ENCODE results near the gene TBCB. TPM values are rescaled to one million over a fixed set of nuclear protein-coding genes. Genes with fewer than 3 reads are reported as not detected.

Gene TBCB
- total and polyA plus RNA-seq, 2 of the 4 experiments (the other 2 are of a cell fraction), result 182 to 269 TPM

DNA sequence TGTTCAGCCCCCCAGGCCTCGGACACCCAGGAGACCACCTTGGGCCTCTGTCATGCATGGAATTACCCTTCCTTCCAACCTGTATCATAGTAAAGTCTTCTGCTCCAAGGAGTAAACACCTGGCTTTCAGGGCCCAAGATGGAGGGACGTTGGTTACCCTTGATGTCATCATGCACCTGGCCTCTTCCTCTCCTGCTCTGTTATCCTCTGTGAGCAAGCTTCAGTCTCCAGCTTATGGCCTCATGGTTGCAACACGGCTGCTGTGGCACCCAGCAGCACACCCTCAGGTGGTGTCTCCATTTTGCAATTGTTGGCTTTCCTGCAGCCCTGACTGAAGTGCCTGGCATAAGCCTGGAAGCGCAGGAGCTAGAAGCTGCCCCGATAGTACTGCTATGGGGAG, 8.3 kb upstream of the TBCB start:
- Histone ChIP-seq H2AFZ (replicated peaks; ENCODE audit: low read length, poor library complexity) (no peak overlapping the region), H3K14ac (replicated peaks; ENCODE audit: low read depth, low read length) (no peak overlapping the region), H3K4me1 (ENCODE audit: control insufficient read depth, insufficient read depth, low read length) (no peaks in the 10 kb centered on the region), H2AK5ac (ENCODE audit: low read depth, low read length) (no peak overlapping the region), H3K36me3 (ENCODE audit: control insufficient read depth, insufficient read depth, low read length) (peaks cover 11% of the 10 kb centered on the region), H3K56ac (ENCODE audit: extremely low read depth, insufficient read depth, low read length) (no peak overlapping the region), H2BK20ac (ENCODE audit: low read depth, low read length) (no peak overlapping the region), H4K5ac (ENCODE audit: low read depth, low read length) (no peak overlapping the region), H3K9me3 (ENCODE audit: control insufficient read depth, insufficient read depth, low read length) (no peaks in the 10 kb centered on the region), H3K4me2 (ENCODE audit: low read depth, low read length) (no peak overlapping the region), H3K27me3 (ENCODE audit: control insufficient read depth, insufficient read depth, low read length) (no peaks in the 10 kb centered on the region), H2BK120ac (ENCODE audit: low read depth, low read length) (no peak overlapping the region), H3K18ac (ENCODE audit: low read depth, low read length) (no peak overlapping the region), H4K20me1 (ENCODE audit: insufficient read depth, low read length) (no peaks in the 10 kb centered on the region), H3K79me1 (ENCODE audit: low read depth in 1 of 2, low read length in 2 of 2) (peaks cover 0 to 3% of the 10 kb centered on the region in 2 experiments; a peak in 1 of 4 replicates), H2BK5ac (ENCODE audit: low read depth, low read length, poor library complexity, severe bottlenecking) (no peak overlapping the region), H3K4ac (ENCODE audit: low read depth, low read length) (no peak overlapping the region), H3K9ac (ENCODE audit: low read depth, low read length) (no peak overlapping the region), H3K4me3 (ENCODE audit: insufficient read depth, low read depth, low read length) (no peak overlapping the region), H2AK9ac (replicated peaks; ENCODE audit: low read depth, low read length, poor library complexity) (no peak overlapping the region), H3K27ac (ENCODE audit: insufficient read depth, low read length) (no peak overlapping the region), H2BK15ac (ENCODE audit: low read depth, low read length) (no peak overlapping the region), H4K8ac (ENCODE audit: low read depth in 2 of 2, low read length in 2 of 2) (no peak overlapping the region), H3K9me1 (ENCODE audit: insufficient read depth, low read length) (no peaks in the 10 kb centered on the region), H3K23ac (ENCODE audit: low read depth, low read length) (no peak overlapping the region), H4K91ac (ENCODE audit: insufficient read depth, low read depth, low read length) (no peak overlapping the region)
- 88% methylated on average over 5 of the region's 5 CpGs; no CpG with 5 or more reads in 1 of the 2 experiments for WGBS, 2 experiments (ENCODE audit: extremely low coverage in 2 of 2, insufficient read length in 1 of 2)
- TF ChIP-seq CHD1 (IDR thresholded peaks at IDR 0.05; ENCODE audit: low read depth, low read length) (no peak), POLR2A (IDR thresholded peaks at IDR 0.05; ENCODE audit: low read depth, low read length) (no peak), CTCF (conservative IDR thresholded peaks at IDR 0.05; ENCODE audit: low read depth, low read length) (no peak), RCOR1 (IDR thresholded peaks at IDR 0.05; ENCODE audit: insufficient replicate concordance, low read length) (no peak), NFE2L2 (IDR thresholded peaks at IDR 0.05; ENCODE audit: low read depth, low read length) (no peak), FOS (IDR thresholded peaks at IDR 0.05; ENCODE audit: low read depth, low read length) (no peak)
- in situ Hi-C loops (cut with MboI; ENCODE audit: low sequenced_read_pairs), result no loop called here
- intact Hi-C loops (cut with micrococcal nuclease), result no loop called here
- DNase-seq, result no peak
- dilution Hi-C loops (cut with HindIII; ENCODE audit: low sequenced_read_pairs, unreplicated experiment), result no loop called here
- CTCF ChIA-PET, result interaction anchor here (1.5 kb wide), 1 partner anchor 21 kb away, joined by 4 read pairs; no protein-coding TSS in a partner anchor
- BruUV-seq (replicated peaks), result no TSS peak
- POLR2A ChIA-PET (ENCODE audit: unreplicated experiment), result no interaction called here
- ATAC-seq (ENCODE audit: low read depth), result no peak
